Neural cell (in vitro differentiated cells): ENCODE data around the gene SPANXD. TPM values are rescaled to one million over a fixed set of nuclear protein-coding genes. Genes with fewer than 3 reads are reported as not detected.

Experiments used
- H2AFZ ChIP-seq: fragments of 200-600, 300-800 bp; sonication (generic), shearing (Covaris generic); 2 replicates; pipeline ENCODE4 v1.6.0; 2014; ENCODE audit warnings: low read depth, mild to moderate bottlenecking, antibody characterized with exemption, low read length, moderate library complexity
- H3F3A ChIP-seq: fragments of 200-600 bp; shearing (Covaris generic); 2 replicates; pipeline ENCODE4 v1.6.1; 2016; ENCODE audit warnings: mild to moderate bottlenecking, moderate library complexity, mixed read lengths, antibody characterized with exemption, low read length; ENCODE audit not compliant: insufficient read depth, poor library complexity, severe bottlenecking
- H3K27ac ChIP-seq: fragments of 200-600, 300-800 bp; sonication (generic), shearing (Covaris generic); 2 replicates; pipeline ENCODE4 v1.5.1; 2014; ENCODE audit warnings: mild to moderate bottlenecking, low read length, moderate library complexity
- H3K27me3 ChIP-seq: fragments of 300-800, 200-600 bp; sonication (generic), shearing (Covaris generic); 2 replicates; pipeline ENCODE4 v1.6.0; 2014; ENCODE audit warnings: mild to moderate bottlenecking, low read depth, low read length, moderate library complexity; ENCODE audit not compliant: insufficient read depth
- H3K36me3 ChIP-seq: fragments of 300-800, 200-600 bp; sonication (generic), shearing (Covaris generic); 2 replicates; pipeline ENCODE4 v1.5.1; 2014; ENCODE audit warnings: mild to moderate bottlenecking, antibody characterized with exemption, low read length, moderate library complexity; ENCODE audit not compliant: insufficient read depth
- H3K4me2 ChIP-seq: fragments of 300-800, 200-600 bp; sonication (generic), shearing (Covaris generic); 2 replicates; pipeline ENCODE4 v1.6.0; 2014; ENCODE audit warnings: mild to moderate bottlenecking, low read length
- H3K4me3 ChIP-seq: fragments of 300-800, 200-600 bp; sonication (generic), shearing (Covaris generic); 2 replicates; pipeline ENCODE4 v1.5.1; 2014; ENCODE audit warnings: mild to moderate bottlenecking, low read length, moderate library complexity
- H3K79me2 ChIP-seq: fragments of 200-600 bp; shearing (Covaris generic); replicated peaks from 2 replicates; pipeline ENCODE4 v1.6.0; 2014; ENCODE audit warnings: mild to moderate bottlenecking, low read length, moderate library complexity; ENCODE audit not compliant: insufficient read depth
- H3K9ac ChIP-seq: fragments of 300-800, 200-600 bp; sonication (generic), shearing (Covaris generic); 2 replicates; pipeline ENCODE4 v1.6.1; 2016; ENCODE audit warnings: mild to moderate bottlenecking, low read length, mixed read lengths
- H3K9me2 ChIP-seq: fragments of 200-600 bp; shearing (Covaris generic); 2 replicates; pipeline ENCODE4 v1.6.1; 2016; ENCODE audit warnings: mild to moderate bottlenecking, low read length, mixed read lengths; ENCODE audit not compliant: insufficient read depth
- H3K9me3 ChIP-seq: fragments of 200-600, 300-800 bp; sonication (generic), shearing (Covaris generic); 2 replicates; pipeline ENCODE4 v1.6.1; 2016; ENCODE audit warnings: mild to moderate bottlenecking, mixed run types, low read length, moderate library complexity, mixed read lengths
- H4K20me1 ChIP-seq: fragments of 200-600 bp; shearing (Covaris generic); 2 replicates; pipeline ENCODE4 v1.6.1; 2016; ENCODE audit warnings: mild to moderate bottlenecking, mixed run types; ENCODE audit not compliant: insufficient read depth
- CTCF ChIP-seq: fragments of 450-650 bp; IDR thresholded peaks from 2 replicates; pipeline ENCODE4 v1.5.1; 2014; ENCODE audit warnings: antibody characterized with exemption, mild to moderate bottlenecking, moderate library complexity; ENCODE audit not compliant: poor library complexity, severe bottlenecking
- EP300 ChIP-seq: fragments of 450-650 bp; conservative IDR thresholded peaks from 2 replicates; pipeline ENCODE4 v1.6.1; 2014; ENCODE audit warnings: antibody characterized with exemption, mild to moderate bottlenecking, moderate library complexity; ENCODE audit not compliant: poor library complexity, severe bottlenecking
- EZH2 ChIP-seq: fragments of 200-600, 300-800 bp; shearing (Covaris generic), sonication (generic); IDR thresholded peaks from 2 replicates; pipeline ENCODE4 v1.6.1; 2014; ENCODE audit warnings: antibody characterized with exemption, low read length, borderline replicate concordance, mild to moderate bottlenecking; ENCODE audit not compliant: insufficient read depth, poor library complexity, severe bottlenecking
- MXI1 ChIP-seq: fragments of 450-650 bp; conservative IDR thresholded peaks from 2 replicates; pipeline ENCODE4 v1.6.1; 2014; ENCODE audit warnings: antibody characterized with exemption, mild to moderate bottlenecking; ENCODE audit not compliant: poor library complexity, severe bottlenecking
- POLR2AphosphoS5 ChIP-seq: IDR thresholded peaks from 2 replicates; pipeline ENCODE4 v1.6.1; 2012
- RAD21 ChIP-seq: fragments of 450-650 bp; conservative IDR thresholded peaks from 2 replicates; pipeline ENCODE4 v1.6.1; 2014; ENCODE audit warnings: antibody characterized with exemption, mild to moderate bottlenecking, moderate library complexity
- REST ChIP-seq: IDR thresholded peaks from 2 replicates; pipeline ENCODE4 v1.6.1; 2012; ENCODE audit warnings: borderline replicate concordance
- SMC3 ChIP-seq: fragments of 450-650 bp; conservative IDR thresholded peaks from 2 replicates; pipeline ENCODE4 v1.6.1; 2014; ENCODE audit warnings: antibody characterized with exemption, mild to moderate bottlenecking, moderate library complexity; ENCODE audit not compliant: poor library complexity
- TAF1 ChIP-seq: IDR thresholded peaks from 2 replicates; pipeline ENCODE4 v1.6.1; 2012; ENCODE audit warnings: low read depth
- polyA plus RNA-seq: library from polyadenylated mRNA; depleted of rRNA; stranded (reverse); fragments of >200 nt; gene quantifications from 2 replicates; pipeline ENCODE4 v1.2.3, GENCODE V29; 2014

SPANXD gene
- polyA plus RNA-seq, 1 donor from 2014 or later: not detected

DNA sequence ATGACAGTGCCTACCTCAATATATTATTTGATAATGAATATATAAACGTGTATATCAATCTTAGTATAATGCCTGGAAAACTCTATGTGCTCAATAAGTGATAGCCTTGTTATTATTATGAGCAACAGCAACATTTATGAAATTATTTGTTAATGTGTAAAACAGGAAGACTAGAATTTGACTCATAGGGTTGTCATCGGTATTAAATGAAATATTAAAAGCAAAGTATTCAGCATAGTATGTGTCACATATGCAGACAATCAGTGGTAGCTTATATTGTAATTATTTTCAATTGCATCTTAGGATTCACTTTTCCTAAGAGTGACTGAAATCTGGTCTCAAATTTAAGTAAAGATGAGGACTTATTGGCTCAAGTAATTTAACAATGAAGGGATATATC, 24.6 kb downstream of the SPANXD start:
- H3K4me3 ChIP-seq: no peak overlapping the region
- no peaks in the 10 kb centered on the region for H3K9me2 ChIP-seq
- H4K20me1 ChIP-seq: no peaks in the 10 kb centered on the region
- H3K9me3 ChIP-seq: no peaks in the 10 kb centered on the region
- H3K79me2 ChIP-seq: no peaks in the 10 kb centered on the region
- TF ChIP-seq MXI1 (no peak), REST (no peak), POLR2AphosphoS5 (no peak), TAF1 (no peak), SMC3 (no peak), EP300 (no peak), CTCF (no peak), RAD21 (no peak)
- no peak overlapping the region for H3K4me2 ChIP-seq
- no peaks in the 10 kb centered on the region for H3F3A ChIP-seq
- no peak overlapping the region for H2AFZ ChIP-seq
- no peaks in the 10 kb centered on the region for H3K36me3 ChIP-seq
- no peak overlapping the region for H3K9ac ChIP-seq
- no peak overlapping the region for H3K27ac ChIP-seq
- H3K27me3 ChIP-seq: no peaks in the 10 kb centered on the region

- TF ChIP-seq RAD21: no peak
- no peak for TF ChIP-seq CTCF
- TF ChIP-seq POLR2AphosphoS5: no peak
- no peak for TF ChIP-seq EZH2
- H3K9me2 ChIP-seq: no peaks in the 10 kb centered on the region
- H3K9ac ChIP-seq: no peak overlapping the region
- H3K27ac ChIP-seq: no peak overlapping the region
- no peaks in the 10 kb centered on the region for H3K27me3 ChIP-seq
- H2AFZ ChIP-seq: no peak overlapping the region
- no peak overlapping the region for H3K4me2 ChIP-seq
- H3F3A ChIP-seq: no peaks in the 10 kb centered on the region
- no peaks in the 10 kb centered on the region for H3K9me3 ChIP-seq
- H3K36me3 ChIP-seq: no peaks in the 10 kb centered on the region
- H3K4me3 ChIP-seq: no peak overlapping the region
- no peaks in the 10 kb centered on the region for H3K79me2 ChIP-seq
- H4K20me1 ChIP-seq: no peaks in the 10 kb centered on the region
Measured at GRCh38 chrX:141669689-141670088, 28.9 kb downstream of the SPANXD start.
